Activated CD4-positive, alpha-beta T cell treated with anti-CD3 and anti-CD28 coated beads for 36 hours (primary cell): ENCODE results near the gene NTNG1. TPM values are rescaled to one million over a fixed set of nuclear protein-coding genes. Genes with fewer than 3 reads are reported as not detected.

Experiments used
- ATAC-seq: fragments of 200-7000 bp; cut with Tn5 transposase; one replicate; pipeline ENCODE4 v1.10.0; 2021; ENCODE audit warnings: mild to moderate bottlenecking, moderate library complexity
- CTCF ChIA-PET: fragments of 350-600 bp; sonication (Branson Sonifier 250); formaldehyde crosslinking; loops from one replicate; lab custom pipeline; 2021; ENCODE audit warnings: antibody characterized with exemption; lab: Charles Lee
- POLR2A ChIA-PET: fragments of 350-600 bp; sonication (Branson Sonifier 250); formaldehyde crosslinking; loops from one replicate; lab custom pipeline; 2021; ENCODE audit warnings: antibody characterized with exemption, inconsistent platforms; lab: Charles Lee
- DNase-seq: peaks from one replicate; pipeline ENCODE4 v3.0.0-alpha.2; 2020
- H3K27ac Mint-ChIP-seq: one replicate; pipeline ENCODE4 v1.8.0; 2021; ENCODE audit warnings: mixed read lengths
- H3K27me3 Mint-ChIP-seq: one replicate; pipeline ENCODE4 v1.8.0; 2021; ENCODE audit warnings: mixed read lengths
- H3K36me3 Mint-ChIP-seq: one replicate; pipeline ENCODE4 v1.8.0; 2021; ENCODE audit warnings: low read depth, mixed read lengths
- H3K4me1 Mint-ChIP-seq: one replicate; pipeline ENCODE4 v1.8.0; 2021; ENCODE audit warnings: mixed read lengths
- H3K4me3 Mint-ChIP-seq: one replicate; pipeline ENCODE4 v1.8.0; 2021; ENCODE audit warnings: mild to moderate bottlenecking, moderate library complexity, mixed read lengths
- H3K9me3 Mint-ChIP-seq: one replicate; pipeline ENCODE4 v1.8.0; 2021; ENCODE audit warnings: low read depth, mixed read lengths
- intact Hi-C, 2 experiments: fragments of 100-400 bp; cut with DNase I in 1 of 2; cut with micrococcal nuclease in 1 of 2; formaldehyde crosslinking; loops; one replicate each; pipeline versions ENCODE4 v1.14.2 to v1.15.1; 2022 to 2024; cut with DNase I, micrococcal nuclease
- total RNA-seq, 2 experiments: library from RNA; stranded (reverse); gene quantifications; one replicate each; pipeline ENCODE4 v1.2.3, GENCODE V29; 2021

NTNG1 gene
- total RNA-seq, 2 experiments from 2014 or later: 0.28 TPM; not detected in 1

- H3K4me3 Mint-ChIP-seq: no peak overlapping the region
- H3K27ac Mint-ChIP-seq: no peak overlapping the region
- ChIA-PET POLR2A (no interaction called here), CTCF (no interaction called here)
- H3K36me3 Mint-ChIP-seq: no peaks in the 10 kb centered on the region
- intact Hi-C loops: no loop called here
- ATAC-seq (no peak), DNase-seq (no peak)
- H3K27me3 Mint-ChIP-seq: peaks cover 10% of the 10 kb centered on the region
- H3K9me3 Mint-ChIP-seq: no peaks in the 10 kb centered on the region
- H3K4me1 Mint-ChIP-seq: no peaks in the 10 kb centered on the region
Observed at GRCh38 chr1:107123741-107124140, 17.1 kb upstream of the NTNG1 start.

GRCh38 chr1:107124694-107125093, 16.1 kb upstream of the NTNG1 start:
- intact Hi-C loops: no loop called here
- Mint-ChIP-seq H3K27ac (no peak overlapping the region), H3K4me3 (no peak overlapping the region), H3K9me3 (no peaks in the 10 kb centered on the region), H3K4me1 (no peaks in the 10 kb centered on the region), H3K27me3 (peaks cover 10% of the 10 kb centered on the region), H3K36me3 (no peaks in the 10 kb centered on the region)
- ATAC-seq (no peak), DNase-seq (no peak)
- ChIA-PET CTCF (no interaction called here), POLR2A (no interaction called here)

GRCh38 chr1:107132195-107132594, 8.6 kb upstream of the NTNG1 start:
- H3K27ac Mint-ChIP-seq: no peak overlapping the region
- no peaks in the 10 kb centered on the region for H3K36me3 Mint-ChIP-seq
- H3K4me3 Mint-ChIP-seq: no peak overlapping the region
- DNase-seq: no peak
- H3K27me3 Mint-ChIP-seq: peaks cover 19% of the 10 kb centered on the region
- no peak for ATAC-seq
- CTCF ChIA-PET: interaction anchor here (1.3 to 3.0 kb wide), 3 partner anchors 10 to 24 kb away, joined by 3 to 12 read pairs (median 4); no protein-coding TSS in a partner anchor
- POLR2A ChIA-PET: no interaction called here
- H3K4me1 Mint-ChIP-seq: no peaks in the 10 kb centered on the region
- intact Hi-C loops: loop anchor here in 1 of 2 experiments (10.0 kb wide), 1 partner anchor 407 kb away; no protein-coding TSS in a partner anchor
- H3K9me3 Mint-ChIP-seq: peaks cover 2% of the 10 kb centered on the region

- POLR2A ChIA-PET: no interaction called here
- peaks cover 21% of the 10 kb centered on the region for H3K27me3 Mint-ChIP-seq
- no peak for DNase-seq
- ATAC-seq: no peak
- no peaks in the 10 kb centered on the region for H3K4me1 Mint-ChIP-seq
- CTCF ChIA-PET: interaction anchor here (1.3 kb wide), 1 partner anchor 24 kb away, joined by 3 read pairs; no protein-coding TSS in a partner anchor
- H3K4me3 Mint-ChIP-seq: no peak overlapping the region
- H3K36me3 Mint-ChIP-seq: no peaks in the 10 kb centered on the region
- H3K27ac Mint-ChIP-seq: no peak overlapping the region
- peaks cover 2% of the 10 kb centered on the region for H3K9me3 Mint-ChIP-seq
- intact Hi-C loops: loop anchor here in 1 of 2 experiments (10.0 kb wide), 1 partner anchor 408 kb away; no protein-coding TSS in a partner anchor
Observed at GRCh38 chr1:107132780-107133179, 8.1 kb upstream of the NTNG1 start.

GRCh38 chr1:107135463-107135862, 5.4 kb upstream of the NTNG1 start:
- POLR2A ChIA-PET: no interaction called here
- DNase-seq: peak; percentile 54
- Mint-ChIP-seq H3K4me3 (no peak overlapping the region), H3K27me3 (peaks cover 37% of the 10 kb centered on the region), H3K4me1 (peaks cover 10% of the 10 kb centered on the region), H3K9me3 (peaks cover 2% of the 10 kb centered on the region), H3K36me3 (no peaks in the 10 kb centered on the region), H3K27ac (no peak overlapping the region)
- CTCF ChIA-PET: interaction anchor here (1.1 kb wide), 1 partner anchor 10 kb away, joined by 4 read pairs; no protein-coding TSS in a partner anchor
- intact Hi-C loops: loop anchor here in 1 of 2 experiments (10.0 kb wide), 1 partner anchor 411 kb away; no protein-coding TSS in a partner anchor
- ATAC-seq: no peak

- ATAC-seq: no peak
- POLR2A ChIA-PET: no interaction called here
Observed at GRCh38 chr1:107138166-107138565, 2.7 kb upstream of the NTNG1 start.

GRCh38 chr1:107138767-107139445, 1.9 kb upstream of the NTNG1 start:
- Mint-ChIP-seq H3K9me3 (peaks cover 2% of the 10 kb centered on the region), H3K4me3 (no peak overlapping the region), H3K4me1 (peaks cover 18% of the 10 kb centered on the region), H3K36me3 (no peaks in the 10 kb centered on the region), H3K27me3 (peaks cover 45% of the 10 kb centered on the region), H3K27ac (no peak overlapping the region)
- intact Hi-C loops: loop anchor here in 1 of 2 experiments (10.0 kb wide), 1 partner anchor 414 kb away; no protein-coding TSS in a partner anchor
- ATAC-seq (no peak), DNase-seq (no peak)
- CTCF ChIA-PET: no interaction called here
- POLR2A ChIA-PET: no interaction called here

More at GRCh38 chr1:107138166-107138565, 2.7 kb upstream of the NTNG1 start:
- H3K27me3 Mint-ChIP-seq: peaks cover 44% of the 10 kb centered on the region
- DNase-seq: no peak
- no peaks in the 10 kb centered on the region for H3K36me3 Mint-ChIP-seq
- CTCF ChIA-PET: no interaction called here
- intact Hi-C loops: loop anchor here in 1 of 2 experiments (10.0 kb wide), 1 partner anchor 413 kb away; no protein-coding TSS in a partner anchor
- H3K9me3 Mint-ChIP-seq: peaks cover 2% of the 10 kb centered on the region
- no peak overlapping the region for H3K27ac Mint-ChIP-seq
- peaks cover 18% of the 10 kb centered on the region for H3K4me1 Mint-ChIP-seq
- H3K4me3 Mint-ChIP-seq: no peak overlapping the region

- Mint-ChIP-seq H3K9me3 (peaks cover 2% of the 10 kb centered on the region), H3K27ac (no peak overlapping the region), H3K36me3 (no peaks in the 10 kb centered on the region), H3K4me1 (peaks cover 18% of the 10 kb centered on the region), H3K27me3 (peaks cover 44% of the 10 kb centered on the region), H3K4me3 (peak overlapping the region; percentile 64)
- ChIA-PET POLR2A (interaction anchor here (0.5 kb wide), 1 partner anchor 251 kb away, joined by 3 read pairs; no protein-coding TSS in a partner anchor), CTCF (interaction anchor here (0.7 kb wide), 2 partner anchors 318 to 848 kb away, joined by 3 to 4 read pairs; no protein-coding TSS in a partner anchor)
- intact Hi-C loops: loop anchor here (2.0 to 10.0 kb wide), 3 partner anchors 83 to 415 kb away; partner anchors contain the start of gene PRMT6 (in 2 of the 2)
- ATAC-seq (peak; percentile 68), DNase-seq (peak; percentile 54)
Observed at GRCh38 chr1:107139833-107140702, 771 bp upstream of the NTNG1 start.

GRCh38 chr1:107141491-107142126, 770 bp downstream of the NTNG1 start:
- ATAC-seq (peak; percentile 36), DNase-seq (peak; percentile 43)
- Mint-ChIP-seq H3K27ac (peak overlapping the region; percentile 31), H3K9me3 (no peaks in the 10 kb centered on the region), H3K27me3 (peaks cover 42% of the 10 kb centered on the region), H3K36me3 (no peaks in the 10 kb centered on the region), H3K4me3 (peak overlapping the region; percentile 68), H3K4me1 (peaks cover 18% of the 10 kb centered on the region)
- ChIA-PET POLR2A (no interaction called here), CTCF (interaction anchor here (0.5 to 2.3 kb wide), 7 partner anchors 9 to 527 kb away, joined by 3 to 12 read pairs (median 3); partner anchors contain the start of gene PRMT6)
- intact Hi-C loops: loop anchor here (2.0 to 5.0 kb wide), 2 partner anchors 84 to 85 kb away; partner anchors contain the start of gene PRMT6 (in 2 of the 2)

- no peaks in the 10 kb centered on the region for H3K9me3 Mint-ChIP-seq
- intact Hi-C loops: loop anchor here in 1 of 2 experiments (5.0 kb wide), 1 partner anchor 85 kb away; the partner anchor contains the start of gene PRMT6
- no peak for DNase-seq
- ChIA-PET CTCF (interaction anchor here (0.6 to 2.3 kb wide), 9 partner anchors 8 to 868 kb away, joined by 3 to 12 read pairs (median 3); partner anchors contain the start of gene PRMT6), POLR2A (no interaction called here)
- H3K4me3 Mint-ChIP-seq: peak overlapping the region; percentile 68
- no peak overlapping the region for H3K27ac Mint-ChIP-seq
- no peak for ATAC-seq
- H3K36me3 Mint-ChIP-seq: no peaks in the 10 kb centered on the region
- H3K27me3 Mint-ChIP-seq: peaks cover 42% of the 10 kb centered on the region
- peaks cover 18% of the 10 kb centered on the region for H3K4me1 Mint-ChIP-seq
Observed at GRCh38 chr1:107142140-107142542, 1.3 kb downstream of the NTNG1 start.
